SK-N-SH (cell line): ENCODE measurements around the gene CPTP. TPM values are rescaled to one million over a fixed set of nuclear protein-coding genes. Genes with fewer than 3 reads are reported as not detected.

ENCODE experiments used
- CTCF ChIA-PET: fragments of 300-600, 350-600 bp; formaldehyde crosslinking; extraction: SDS; loops from one replicate; lab custom pipeline; 2021; lab: Yijun Ruan, JAX
- POLR2A ChIA-PET: fragments of 350-600 bp; sonication (Branson Sonifier 250); formaldehyde crosslinking; extraction: SDS; loops from one replicate; lab custom pipeline; 2020; ENCODE audit warnings: antibody characterized with exemption, inconsistent platforms; lab: Yijun Ruan, JAX
- DNase-seq: peaks from one replicate; pipeline ENCODE4 v3.0.0; 2012
- H2AFZ ChIP-seq: fragments of 200-600 bp; sonication (generic); 2 replicates; pipeline ENCODE4 v1.8.1; 2016; ENCODE audit warnings: antibody characterized with exemption, mild to moderate bottlenecking, low read depth
- H3F3A ChIP-seq: fragments of 200-600 bp; sonication (generic); replicated peaks from 2 replicates; pipeline ENCODE3; 2016; ENCODE audit warnings: antibody characterized with exemption, mild to moderate bottlenecking; ENCODE audit not compliant: insufficient read depth
- H3K27ac ChIP-seq, 2 experiments: fragments of 200-500 bp in 1 of 2; fragments of 200-600 bp in 1 of 2; sonication (Bioruptor generic) in 1 of 2; sonication (generic), shearing (Covaris generic) in 1 of 2; 2 replicates each; pipeline versions ENCODE4 v1.5.1 to v1.6.1; 2014 to 2016; ENCODE audit warnings: low read depth in 2 of 2, inconsistent platforms in 1 of 2, low read length in 1 of 2, mild to moderate bottlenecking in 1 of 2, mixed read lengths in 1 of 2
- H3K27me3 ChIP-seq: fragments of 200-600 bp; sonication (generic), shearing (Covaris generic); 2 replicates; pipeline ENCODE4 v1.6.1; 2016; ENCODE audit warnings: mixed run types; ENCODE audit not compliant: insufficient read depth
- H3K36me3 ChIP-seq, 2 experiments: fragments of 200-500 bp in 1 of 2; fragments of 200-600 bp in 1 of 2; sonication (Bioruptor generic) in 1 of 2; sonication (generic) in 1 of 2; replicated peaks in 1 of 2; 2 replicates each; pipeline versions ENCODE3 to v1.5.1; 2014 to 2016; ENCODE audit warnings: low read length in 1 of 2, mild to moderate bottlenecking in 1 of 2; ENCODE audit not compliant: insufficient read depth in 2 of 2, control insufficient read depth in 1 of 2
- H3K4me1 ChIP-seq, 2 experiments: fragments of 200-500 bp in 1 of 2; fragments of 200-600 bp in 1 of 2; sonication (Bioruptor generic) in 1 of 2; sonication (generic), shearing (Covaris generic) in 1 of 2; 2 replicates each; pipeline versions ENCODE4 v1.5.1 to v1.6.1; 2014 to 2016; ENCODE audit warnings: low read depth in 1 of 2, low read length in 1 of 2, mixed run types in 1 of 2; ENCODE audit not compliant: insufficient read depth in 2 of 2, control insufficient read depth in 1 of 2
- H3K4me2 ChIP-seq: fragments of 200-600 bp; sonication (generic), shearing (Covaris generic); 2 replicates; pipeline ENCODE4 v1.6.1; 2017; ENCODE audit warnings: mixed run types
- H3K4me3 ChIP-seq, 2 experiments: fragments of 200-500 bp in 1 of 2; fragments of 200-600 bp in 1 of 2; sonication (Bioruptor generic) in 1 of 2; sonication (generic), shearing (Covaris generic) in 1 of 2; 2 replicates each; pipeline versions ENCODE4 v1.5.1 to v1.8.1; 2014 to 2016; ENCODE audit warnings: low read depth in 2 of 2, inconsistent platforms in 1 of 2, low read length in 1 of 2, mild to moderate bottlenecking in 1 of 2, mixed read lengths in 1 of 2, moderate library complexity in 1 of 2
- H3K79me2 ChIP-seq: fragments of 200-600 bp; sonication (generic); 2 replicates; pipeline ENCODE4 v1.8.1; 2017; ENCODE audit warnings: mild to moderate bottlenecking; ENCODE audit not compliant: insufficient read depth
- H3K9ac ChIP-seq: fragments of 200-600 bp; sonication (generic); 2 replicates; pipeline ENCODE4 v1.6.1; 2017; ENCODE audit warnings: mixed run types
- H3K9me2 ChIP-seq: fragments of 200-600 bp; sonication (generic); 2 replicates; pipeline ENCODE4 v1.6.1; 2017; ENCODE audit warnings: mixed run types
- H3K9me3 ChIP-seq: fragments of 200-600 bp; sonication (generic); 2 replicates; pipeline ENCODE4 v1.6.1; 2017; ENCODE audit warnings: mixed run types, mild to moderate bottlenecking, moderate library complexity
- H4K20me1 ChIP-seq: fragments of 200-600 bp; sonication (generic); 2 replicates; pipeline ENCODE4 v1.6.1; 2017; ENCODE audit warnings: mild to moderate bottlenecking, mixed run types; ENCODE audit not compliant: insufficient read depth
- ELF1 ChIP-seq: IDR thresholded peaks from 2 replicates; pipeline ENCODE4 v1.4.0; 2012
- EP300 ChIP-seq, 2 experiments: IDR thresholded peaks; 2 replicates each; pipeline versions ENCODE4 v1.4.0 to v1.6.1; 2012; ENCODE audit warnings: borderline replicate concordance in 1 of 2, low read depth in 1 of 2, low read length in 1 of 2
- FOSL2 ChIP-seq: IDR thresholded peaks from 2 replicates; pipeline ENCODE4 v1.4.0; 2012; ENCODE audit warnings: low read depth, mild to moderate bottlenecking, moderate library complexity, borderline replicate concordance
- GABPA ChIP-seq: IDR thresholded peaks from 2 replicates; pipeline ENCODE4 v1.4.0; 2012; ENCODE audit warnings: low read depth, mild to moderate bottlenecking
- NRF1 ChIP-seq: IDR thresholded peaks from 2 replicates; pipeline ENCODE4 v1.6.1; 2012; ENCODE audit warnings: low read depth, mild to moderate bottlenecking, low read length
- SIN3A ChIP-seq: IDR thresholded peaks from 2 replicates; pipeline ENCODE4 v1.6.1; 2012; ENCODE audit warnings: low read depth, mild to moderate bottlenecking, low read length, moderate library complexity, borderline replicate concordance
- TAF1 ChIP-seq: IDR thresholded peaks from 2 replicates; pipeline ENCODE4 v1.6.1; 2012; ENCODE audit warnings: low read depth, mild to moderate bottlenecking, low read length, moderate library complexity, borderline replicate concordance
- USF2 ChIP-seq: fragments of 150-350 bp; IDR thresholded peaks from 2 replicates; pipeline ENCODE4 v1.6.1; 2017; ENCODE audit warnings: antibody characterized with exemption, low read length, low read depth, borderline replicate concordance
- WGBS: methylation state at CpG from one replicate; pipeline ENCODE4 v1.1.6; 2017; ENCODE audit warnings: low lambda C conversion rate; 5-methylcytosine and 5-hydroxymethylcytosine counted together
- polyA plus RNA-seq, 3 experiments: library from polyadenylated mRNA; depleted of rRNA; stranded (reverse); fragments of >200 nt; gene quantifications; 2 replicates each; pipeline ENCODE4 v1.2.3, GENCODE V29; 2012
- TF ChIP-seq, protein P1 (sequence below): fragments of 150-350 bp; IDR thresholded peaks from 2 replicates; pipeline ENCODE4 v1.6.1; 2016; ENCODE audit warnings: mild to moderate bottlenecking, low read depth, low read length
- TF ChIP-seq, protein P2 (sequence below): IDR thresholded peaks from 2 replicates; pipeline ENCODE4; 2012

The CPTP gene
- polyA plus RNA-seq, 1 of the 3 experiments (the other 2 are of a cell fraction) = 13.4 TPM

DNA sequence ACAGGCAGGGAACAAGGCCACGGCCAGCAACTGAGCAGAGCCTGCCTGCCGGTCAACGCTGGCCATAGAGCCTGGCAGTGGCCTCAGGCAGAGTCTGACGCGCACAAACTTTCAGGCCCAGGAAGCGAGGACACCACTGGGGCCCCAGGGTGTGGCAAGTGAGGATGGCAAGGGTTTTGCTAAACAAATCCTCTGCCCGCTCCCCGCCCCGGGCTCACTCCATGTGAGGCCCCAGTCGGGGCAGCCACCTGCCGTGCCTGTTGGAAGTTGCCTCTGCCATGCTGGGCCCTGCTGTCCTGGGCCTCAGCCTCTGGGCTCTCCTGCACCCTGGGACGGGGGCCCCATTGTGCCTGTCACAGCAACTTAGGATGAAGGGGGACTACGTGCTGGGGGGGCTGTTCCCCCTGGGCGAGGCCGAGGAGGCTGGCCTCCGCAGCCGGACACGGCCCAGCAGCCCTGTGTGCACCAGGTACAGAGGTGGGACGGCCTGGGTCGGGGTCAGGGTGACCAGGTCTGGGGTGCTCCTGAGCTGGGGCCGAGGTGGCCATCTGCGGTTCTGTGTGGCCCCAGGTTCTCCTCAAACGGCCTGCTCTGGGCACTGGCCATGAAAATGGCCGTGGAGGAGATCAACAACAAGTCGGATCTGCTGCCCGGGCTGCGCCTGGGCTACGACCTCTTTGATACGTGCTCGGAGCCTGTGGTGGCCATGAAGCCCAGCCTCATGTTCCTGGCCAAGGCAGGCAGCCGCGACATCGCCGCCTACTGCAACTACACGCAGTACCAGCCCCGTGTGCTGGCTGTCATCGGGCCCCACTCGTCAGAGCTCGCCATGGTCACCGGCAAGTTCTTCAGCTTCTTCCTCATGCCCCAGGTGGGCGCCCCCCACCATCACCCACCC, 6.7 kb downstream of the CPTP start, which contains the start of gene TAS1R3:
TSS of gene TAS1R3 (plus strand) at position 213 of the 898 bp plus-strand sequence. CDS start at position 279, 66 bp downstream.
- POLR2A ChIA-PET = interaction anchor here (1.1 kb wide), 1 partner anchor 17 kb away, joined by 3 read pairs; no protein-coding TSS in a partner anchor
- Histone ChIP-seq H3K79me2 (peaks cover 6% of the 10 kb centered on the region), H3K9me2 (no peaks in the 10 kb centered on the region), H3K27ac (no peak within 1 kb of the TSS), H2AFZ (no peak within 1 kb of the TSS), H3K4me2 (no peak within 1 kb of the TSS), H3K36me3 (peaks cover 0 to 18% of the 10 kb centered on the region in 2 experiments), H3F3A (peaks cover 5% of the 10 kb centered on the region), H3K9ac (no peak within 1 kb of the TSS), H3K4me1 (peaks cover 0 to 15% of the 10 kb centered on the region in 2 experiments; a peak in 1 of 4 replicates), H3K9me3 (no peaks in the 10 kb centered on the region), H4K20me1 (no peaks in the 10 kb centered on the region), H3K27me3 (no peaks in the 10 kb centered on the region), H3K4me3 (no peak within 1 kb of the TSS)
- 28% methylated on average over 6 of the region's 41 CpGs for WGBS
- DNase-seq = no peak
- CTCF ChIA-PET = interaction anchor here (1.0 to 1.9 kb wide), 5 partner anchors 11 to 40 kb away, joined by 3 to 7 read pairs (median 4); no protein-coding TSS in a partner anchor
- TF ChIP-seq GABPA (no peak), SIN3A (no peak), NRF1 (no peak), FOSL2 (no peak), EP300 (IDR thresholded peaks at IDR 0.05; ENCODE audit: borderline replicate concordance in 1 of 2, low read depth in 1 of 2, low read length in 1 of 2) (no peak), TAF1 (no peak), ELF1 (no peak), USF2 (no peak)
- TF ChIP-seq, protein P1, sequence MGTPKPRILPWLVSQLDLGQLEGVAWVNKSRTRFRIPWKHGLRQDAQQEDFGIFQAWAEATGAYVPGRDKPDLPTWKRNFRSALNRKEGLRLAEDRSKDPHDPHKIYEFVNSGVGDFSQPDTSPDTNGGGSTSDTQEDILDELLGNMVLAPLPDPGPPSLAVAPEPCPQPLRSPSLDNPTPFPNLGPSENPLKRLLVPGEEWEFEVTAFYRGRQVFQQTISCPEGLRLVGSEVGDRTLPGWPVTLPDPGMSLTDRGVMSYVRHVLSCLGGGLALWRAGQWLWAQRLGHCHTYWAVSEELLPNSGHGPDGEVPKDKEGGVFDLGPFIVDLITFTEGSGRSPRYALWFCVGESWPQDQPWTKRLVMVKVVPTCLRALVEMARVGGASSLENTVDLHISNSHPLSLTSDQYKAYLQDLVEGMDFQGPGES = no peak
- TF ChIP-seq, protein P2, sequence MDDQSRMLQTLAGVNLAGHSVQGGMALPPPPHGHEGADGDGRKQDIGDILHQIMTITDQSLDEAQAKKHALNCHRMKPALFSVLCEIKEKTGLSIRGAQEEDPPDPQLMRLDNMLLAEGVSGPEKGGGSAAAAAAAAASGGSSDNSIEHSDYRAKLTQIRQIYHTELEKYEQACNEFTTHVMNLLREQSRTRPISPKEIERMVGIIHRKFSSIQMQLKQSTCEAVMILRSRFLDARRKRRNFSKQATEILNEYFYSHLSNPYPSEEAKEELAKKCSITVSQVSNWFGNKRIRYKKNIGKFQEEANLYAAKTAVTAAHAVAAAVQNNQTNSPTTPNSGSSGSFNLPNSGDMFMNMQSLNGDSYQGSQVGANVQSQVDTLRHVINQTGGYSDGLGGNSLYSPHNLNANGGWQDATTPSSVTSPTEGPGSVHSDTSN = no peak
